Activated naive CD8-positive, alpha-beta T cell treated with anti-CD3 and anti-CD28 coated beads for 36 hours (primary cell): ENCODE data around the gene ZFP2. TPM values are rescaled to one million over a fixed set of nuclear protein-coding genes. Genes with fewer than 3 reads are reported as not detected.
A peak's percentile ranks its signal among the peaks of the same experiment; 100 is the strongest.
"Not testable (repeated sequence)": the region's sequence is repeated elsewhere in the genome, so short reads cannot be mapped to it uniquely, and the experiment has no call there.

Experiments
- DNase-seq: peaks from one replicate; pipeline ENCODE4 v3.0.0; 2021
- H3K27ac Mint-ChIP-seq: one replicate; pipeline ENCODE4 v1.8.0; 2022; ENCODE audit warnings: mild to moderate bottlenecking, moderate library complexity, mixed read lengths
- H3K27me3 Mint-ChIP-seq: one replicate; pipeline ENCODE4 v1.8.0; 2022; ENCODE audit warnings: mild to moderate bottlenecking, mixed read lengths
- H3K36me3 Mint-ChIP-seq: one replicate; pipeline ENCODE4 v1.8.0; 2021; ENCODE audit warnings: mild to moderate bottlenecking, mixed read lengths
- H3K4me1 Mint-ChIP-seq: one replicate; pipeline ENCODE4 v1.8.0; 2021; ENCODE audit warnings: mixed read lengths
- H3K4me3 Mint-ChIP-seq: one replicate; pipeline ENCODE4 v1.8.0; 2022; ENCODE audit warnings: mild to moderate bottlenecking, moderate library complexity, mixed read lengths
- H3K9me3 Mint-ChIP-seq: one replicate; pipeline ENCODE4 v1.8.0; 2022; ENCODE audit warnings: mixed read lengths
- total RNA-seq, 2 experiments: library from RNA; stranded (reverse); gene quantifications; one replicate each; pipeline ENCODE4 v1.2.3, GENCODE V29; 2021

The ZFP2 gene
- total RNA-seq: under 1 TPM; 0.32 to 0.37 TPM

- peaks cover 37% of the 10 kb centered on the region for H3K36me3 Mint-ChIP-seq
- H3K27me3 Mint-ChIP-seq: no peaks in the 10 kb centered on the region
- peak within 1 kb of the TSS; percentile 73 for H3K4me3 Mint-ChIP-seq
- H3K27ac Mint-ChIP-seq: no peak within 1 kb of the TSS
- H3K4me1 Mint-ChIP-seq: peaks cover 8% of the 10 kb centered on the region
- H3K9me3 Mint-ChIP-seq: peaks cover 28% of the 10 kb centered on the region
- DNase-seq: peak; percentile 37
These were observed at the start of gene ZFP2 for GRCh38 chr5:178895615-178896571. Gene ZFP2, plus strand, starts transcription at chr5:178895913. Its CDS starts 35,401 bp downstream, at chr5:178931314.

GRCh38 chr5:178849316-178849715 lies 46.4 kb upstream of the ZFP2 start:
- Mint-ChIP-seq H3K9me3 (no peaks in the 10 kb centered on the region), H3K4me3 (no peak overlapping the region), H3K36me3 (no peaks in the 10 kb centered on the region), H3K4me1 (no peaks in the 10 kb centered on the region), H3K27ac (no peak overlapping the region), H3K27me3 (peaks cover 15% of the 10 kb centered on the region)
- no peak for DNase-seq

- H3K27ac Mint-ChIP-seq: no peak overlapping the region
- no peak for DNase-seq
- peaks cover 20% of the 10 kb centered on the region for H3K27me3 Mint-ChIP-seq
- no peaks in the 10 kb centered on the region for H3K36me3 Mint-ChIP-seq
- H3K9me3 Mint-ChIP-seq: no peaks in the 10 kb centered on the region
- no peak overlapping the region for H3K4me3 Mint-ChIP-seq
- H3K4me1 Mint-ChIP-seq: no peaks in the 10 kb centered on the region
These were observed 43.8 kb upstream of the ZFP2 start for GRCh38 chr5:178851951-178852350.

- H3K27me3 Mint-ChIP-seq: peaks cover 20% of the 10 kb centered on the region
- peaks cover 3% of the 10 kb centered on the region for H3K4me1 Mint-ChIP-seq
- H3K4me3 Mint-ChIP-seq: no peak overlapping the region
- H3K27ac Mint-ChIP-seq: no peak overlapping the region
- DNase-seq: no peak
- H3K9me3 Mint-ChIP-seq: peaks cover 1% of the 10 kb centered on the region
- no peaks in the 10 kb centered on the region for H3K36me3 Mint-ChIP-seq
These were observed 41.4 kb upstream of the ZFP2 start for GRCh38 chr5:178854284-178854683.

- peaks cover 3% of the 10 kb centered on the region for H3K9me3 Mint-ChIP-seq
- H3K4me3 Mint-ChIP-seq: peak within 1 kb of the TSS; percentile 88
- peaks cover 23% of the 10 kb centered on the region for H3K36me3 Mint-ChIP-seq
- H3K27me3 Mint-ChIP-seq: peaks cover 1% of the 10 kb centered on the region
- peaks cover 21% of the 10 kb centered on the region for H3K4me1 Mint-ChIP-seq
- DNase-seq: peak; percentile 84
- H3K27ac Mint-ChIP-seq: peak within 1 kb of the TSS; percentile 84
These were observed 35.8 kb upstream of the ZFP2 start, which contains the start of gene ZNF354B for GRCh38 chr5:178859625-178860521. Gene ZNF354B, plus strand, starts transcription at chr5:178859953. Its CDS starts 1,095 bp downstream, at chr5:178861048.

GRCh38 chr5:178860615-178861014 lies 35.1 kb upstream of the ZFP2 start:
- not testable (repeated sequence) for DNase-seq, H3K27me3 Mint-ChIP-seq, H3K4me3 Mint-ChIP-seq, H3K27ac Mint-ChIP-seq, H3K9me3 Mint-ChIP-seq
- peaks cover 30% of the 10 kb centered on the region for H3K36me3 Mint-ChIP-seq
- H3K4me1 Mint-ChIP-seq: peaks cover 21% of the 10 kb centered on the region

- Mint-ChIP-seq H3K9me3 (peaks cover 5% of the 10 kb centered on the region), H3K36me3 (peaks cover 41% of the 10 kb centered on the region)
These were observed 34.1 kb upstream of the ZFP2 start for GRCh38 chr5:178861627-178862026.

GRCh38 chr5:178866946-178867345 lies 28.8 kb upstream of the ZFP2 start:
- no peaks in the 10 kb centered on the region for H3K27me3 Mint-ChIP-seq
- no peak for DNase-seq
- no peak overlapping the region for H3K4me3 Mint-ChIP-seq
- H3K4me1 Mint-ChIP-seq: peaks cover 7% of the 10 kb centered on the region
- no peak overlapping the region for H3K27ac Mint-ChIP-seq
- peaks cover 83% of the 10 kb centered on the region for H3K36me3 Mint-ChIP-seq
- peaks cover 33% of the 10 kb centered on the region for H3K9me3 Mint-ChIP-seq

More at GRCh38 chr5:178861627-178862026, 34.1 kb upstream of the ZFP2 start:
- peak overlapping the region; percentile 63 for H3K4me3 Mint-ChIP-seq
- DNase-seq: no peak
- no peak overlapping the region for H3K27ac Mint-ChIP-seq
- H3K4me1 Mint-ChIP-seq: peaks cover 21% of the 10 kb centered on the region
- no peaks in the 10 kb centered on the region for H3K27me3 Mint-ChIP-seq

GRCh38 chr5:178869577-178869976 lies 26.1 kb upstream of the ZFP2 start:
- H3K36me3 Mint-ChIP-seq: peaks cover 98% of the 10 kb centered on the region
- no peak overlapping the region for H3K27ac Mint-ChIP-seq
- H3K27me3 Mint-ChIP-seq: no peaks in the 10 kb centered on the region
- peaks cover 5% of the 10 kb centered on the region for H3K4me1 Mint-ChIP-seq
- no peak for DNase-seq
- no peak overlapping the region for H3K4me3 Mint-ChIP-seq
- H3K9me3 Mint-ChIP-seq: peaks cover 52% of the 10 kb centered on the region

GRCh38 chr5:178870411-178870810 lies 25.3 kb upstream of the ZFP2 start:
- H3K27ac Mint-ChIP-seq: no peak overlapping the region
- H3K36me3 Mint-ChIP-seq: peaks cover 98% of the 10 kb centered on the region
- no peaks in the 10 kb centered on the region for H3K27me3 Mint-ChIP-seq
- H3K9me3 Mint-ChIP-seq: peaks cover 59% of the 10 kb centered on the region
- no peak for DNase-seq
- H3K4me3 Mint-ChIP-seq: no peak overlapping the region
- H3K4me1 Mint-ChIP-seq: peaks cover 5% of the 10 kb centered on the region

- Mint-ChIP-seq H3K27ac (no peak overlapping the region), H3K9me3 (peaks cover 70% of the 10 kb centered on the region), H3K27me3 (no peaks in the 10 kb centered on the region), H3K4me3 (no peak overlapping the region), H3K36me3 (peaks cover 97% of the 10 kb centered on the region), H3K4me1 (peaks cover 5% of the 10 kb centered on the region)
- no peak for DNase-seq
These were observed 23.4 kb upstream of the ZFP2 start for GRCh38 chr5:178872302-178872701.

GRCh38 chr5:178883115-178883694 lies 12.5 kb upstream of the ZFP2 start:
- H3K4me1 Mint-ChIP-seq, H3K27me3 Mint-ChIP-seq, H3K4me3 Mint-ChIP-seq, H3K27ac Mint-ChIP-seq, DNase-seq: not testable (repeated sequence)
- Mint-ChIP-seq H3K36me3 (peaks cover 94% of the 10 kb centered on the region), H3K9me3 (peaks cover 61% of the 10 kb centered on the region)

- Mint-ChIP-seq H3K27me3 (no peaks in the 10 kb centered on the region), H3K36me3 (peaks cover 95% of the 10 kb centered on the region), H3K27ac (no peak overlapping the region), H3K4me3 (no peak overlapping the region), H3K4me1 (no peaks in the 10 kb centered on the region), H3K9me3 (peaks cover 65% of the 10 kb centered on the region)
- DNase-seq: no peak
These were observed 11.8 kb upstream of the ZFP2 start for GRCh38 chr5:178883815-178884430.

- Mint-ChIP-seq H3K36me3 (peaks cover 33% of the 10 kb centered on the region), H3K27me3 (no peaks in the 10 kb centered on the region), H3K9me3 (peaks cover 27% of the 10 kb centered on the region), H3K4me1 (peaks cover 8% of the 10 kb centered on the region), H3K4me3 (no peak overlapping the region), H3K27ac (no peak overlapping the region)
- no peak for DNase-seq
These were observed 3.6 kb downstream of the ZFP2 start for GRCh38 chr5:178899289-178899688.
